DLD1 (cell line): Measurements from ENCODE around the gene MDM4.

ENCODE experiments used
- in situ Hi-C: cut with HindIII; loops from 2 replicates; pipeline ENCODE4 v1.10.0; 2017; ENCODE audit warnings: low sequenced_read_pairs

Gene MDM4

GRCh38 chr1:204491655-204492054 is 24.6 kb upstream of the MDM4 start:
- in situ Hi-C loops, result no loop called here

GRCh38 chr1:204493145-204493983 is 22.8 kb upstream of the MDM4 start:
- in situ Hi-C loops, result no loop called here

GRCh38 chr1:204493984-204494280 is 22.3 kb upstream of the MDM4 start:
- in situ Hi-C loops, result no loop called here

GRCh38 chr1:204494281-204495077 is 21.7 kb upstream of the MDM4 start, which contains the start of gene PIK3C2B:
TSS of gene PIK3C2B (minus strand) at chr1:204494805. CDS start at chr1:204469802, 25,003 bp downstream.
- in situ Hi-C loops, result no loop called here

GRCh38 chr1:204495078-204495753 is 21.0 kb upstream of the MDM4 start:
- in situ Hi-C loops, result no loop called here

- in situ Hi-C loops, result no loop called here
These were observed 20.4 kb upstream of the MDM4 start for GRCh38 chr1:204495777-204496176.

- in situ Hi-C loops, result no loop called here
These were observed 17.2 kb upstream of the MDM4 start for GRCh38 chr1:204498981-204499380.

- in situ Hi-C loops, result loop anchor here (10.0 kb wide), 1 partner anchor 55 kb away; no protein-coding TSS in a partner anchor
These were observed 16.4 kb upstream of the MDM4 start for GRCh38 chr1:204499511-204500468.

GRCh38 chr1:204502241-204502640 is 14.0 kb upstream of the MDM4 start:
- in situ Hi-C loops, result loop anchor here (10.0 kb wide), 1 partner anchor 57 kb away; no protein-coding TSS in a partner anchor

- in situ Hi-C loops, result loop anchor here (10.0 kb wide), 1 partner anchor 59 kb away; no protein-coding TSS in a partner anchor
These were observed 12.9 kb upstream of the MDM4 start for GRCh38 chr1:204503122-204503912.

- in situ Hi-C loops, result loop anchor here (10.0 kb wide), 1 partner anchor 59 kb away; no protein-coding TSS in a partner anchor
These were observed 12.2 kb upstream of the MDM4 start for GRCh38 chr1:204503913-204504519.

- in situ Hi-C loops, result loop anchor here (10.0 kb wide), 1 partner anchor 61 kb away; no protein-coding TSS in a partner anchor
These were observed 10.5 kb upstream of the MDM4 start for GRCh38 chr1:204505674-204506200.

GRCh38 chr1:204506201-204506968 is 9.8 kb upstream of the MDM4 start:
- in situ Hi-C loops, result loop anchor here (10.0 kb wide), 1 partner anchor 62 kb away; no protein-coding TSS in a partner anchor

GRCh38 chr1:204506969-204507316 is 9.3 kb upstream of the MDM4 start:
- in situ Hi-C loops, result loop anchor here (10.0 kb wide), 1 partner anchor 62 kb away; no protein-coding TSS in a partner anchor

GRCh38 chr1:204507317-204508105 is 8.7 kb upstream of the MDM4 start:
- in situ Hi-C loops, result loop anchor here (10.0 kb wide), 1 partner anchor 63 kb away; no protein-coding TSS in a partner anchor

- in situ Hi-C loops, result loop anchor here (10.0 kb wide), 1 partner anchor 64 kb away; no protein-coding TSS in a partner anchor
These were observed 7.0 kb upstream of the MDM4 start for GRCh38 chr1:204509186-204509635.

- in situ Hi-C loops, result no loop called here
These were observed 4.8 kb upstream of the MDM4 start for GRCh38 chr1:204511366-204511765.
